GM12801 (cell line): ENCODE data around the gene HES6.

ENCODE experiments used
- CTCF ChIP-seq: IDR thresholded peaks from one replicate; pipeline ENCODE4 v1.5.1; 2011; ENCODE audit warnings: control low read depth; ENCODE audit not compliant: insufficient read length; ENCODE audit errors: extremely low read depth

The HES6 gene

GRCh38 chr2:238267884-238268680 is 28.2 kb upstream of the HES6 start:
- no peak for TF ChIP-seq CTCF

- no peak for TF ChIP-seq CTCF
Observed at GRCh38 chr2:238267341-238267710, 27.5 kb upstream of the HES6 start.

- TF ChIP-seq CTCF: no peak
Observed at GRCh38 chr2:238265605-238266004, 25.8 kb upstream of the HES6 start.

GRCh38 chr2:238264072-238264460 is 24.2 kb upstream of the HES6 start:
- TF ChIP-seq CTCF: no peak

GRCh38 chr2:238263204-238264071 is 23.6 kb upstream of the HES6 start:
- TF ChIP-seq CTCF: no peak

- no peak for TF ChIP-seq CTCF
Observed at GRCh38 chr2:238262496-238263122, 22.8 kb upstream of the HES6 start.

- TF ChIP-seq CTCF: no peak
Observed at GRCh38 chr2:238261718-238262375, 22.0 kb upstream of the HES6 start.
